Measurements from ENCODE around the gene CDH4.

DNA sequence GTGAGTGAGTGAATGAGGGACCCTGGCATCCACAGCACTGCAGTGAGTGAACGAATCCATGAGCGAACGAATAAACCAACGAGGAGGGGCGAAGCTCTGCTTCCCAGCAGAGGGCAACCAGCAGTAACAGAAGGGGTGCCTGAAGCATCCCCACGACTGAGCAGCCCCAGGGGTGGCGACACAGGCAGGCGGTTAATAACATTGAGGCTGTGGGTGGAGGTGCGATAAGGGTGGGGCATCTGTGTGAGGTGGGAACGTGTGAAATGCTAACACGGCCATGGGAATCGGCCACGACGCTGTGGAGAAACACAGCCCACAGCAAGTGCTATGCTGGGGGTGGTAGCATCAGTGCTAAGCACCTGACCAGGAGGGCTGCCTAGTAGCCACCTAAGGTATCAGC is 737.7 kb downstream of the CDH4 start:
- no peak for TF ChIP-seq SUZ12 (IDR thresholded peaks at IDR 0.05; ENCODE audit: low read depth, low read length)
- TF ChIP-seq BCL6 (CRISPR knock-in tag; IDR thresholded peaks at IDR 0.05), result no peak
- no peak for TF ChIP-seq POLR2G (IDR thresholded peaks at IDR 0.05; ENCODE audit: low read depth, low read length)
- no peak for TF ChIP-seq ZNF329 (CRISPR knock-in tag; IDR thresholded peaks at IDR 0.05; ENCODE audit: low read depth)
- TF ChIP-seq ZNF790 (CRISPR knock-in tag; IDR thresholded peaks at IDR 0.05; ENCODE audit: borderline replicate concordance), result no peak
- no peak for TF ChIP-seq ZBTB26 (CRISPR knock-in tag; IDR thresholded peaks at IDR 0.05; ENCODE audit: borderline replicate concordance)
- TF ChIP-seq SMC3 (IDR thresholded peaks at IDR 0.05; ENCODE audit: low read length), result no peak

All from HepG2 (cell line).